Osteoblast (primary cell): ENCODE results near the gene PLXND1. TPM values are rescaled to one million over a fixed set of nuclear protein-coding genes. Genes with fewer than 3 reads are reported as not detected.
A peak's percentile ranks its signal among the peaks of the same experiment; 100 is the strongest.

Source experiments
- DNase-seq: peaks from one replicate; pipeline ENCODE4 v3.0.0; 2011; ENCODE audit warnings: low spot score, mixed read lengths; ENCODE audit not compliant: insufficient read length; ENCODE audit errors: missing footprints
- H2AFZ ChIP-seq: 2 replicates; pipeline ENCODE4 v1.6.0; 2011; ENCODE audit warnings: mild to moderate bottlenecking, low read length
- H3K27ac ChIP-seq: 2 replicates; pipeline ENCODE4 v1.5.1; 2011; ENCODE audit warnings: mild to moderate bottlenecking, low read depth, low read length, moderate library complexity
- H3K27me3 ChIP-seq: 2 replicates; pipeline ENCODE4 v1.6.0; 2012; ENCODE audit warnings: mild to moderate bottlenecking, control low read depth, inconsistent platforms, low read length, moderate library complexity; ENCODE audit not compliant: insufficient read depth
- H3K36me3 ChIP-seq: 2 replicates; pipeline ENCODE4 v1.5.1; 2011; ENCODE audit warnings: mild to moderate bottlenecking, low read length, control low read depth, moderate library complexity; ENCODE audit not compliant: insufficient read depth
- H3K4me1 ChIP-seq: 2 replicates; pipeline ENCODE4 v1.5.1; 2011; ENCODE audit warnings: mild to moderate bottlenecking, low read length, control low read depth, moderate library complexity; ENCODE audit not compliant: insufficient read depth
- H3K4me2 ChIP-seq: 2 replicates; pipeline ENCODE4 v1.6.0; 2011; ENCODE audit warnings: mild to moderate bottlenecking, low read length; ENCODE audit not compliant: insufficient read depth
- H3K4me3 ChIP-seq: fragments of 200-600 bp; sonication (generic); 3 replicates; pipeline ENCODE4 v1.5.1; 2012; ENCODE audit warnings: mild to moderate bottlenecking, low read length, inconsistent platforms; ENCODE audit not compliant: insufficient read depth
- H3K79me2 ChIP-seq: 2 replicates; pipeline ENCODE4 v1.6.0; 2012; ENCODE audit warnings: mild to moderate bottlenecking, low read length, control low read depth, inconsistent platforms; ENCODE audit not compliant: insufficient read depth
- H3K9me3 ChIP-seq: 2 replicates; pipeline ENCODE4 v1.5.1; 2011; ENCODE audit warnings: low read depth, low read length, control low read depth
- H4K20me1 ChIP-seq: 2 replicates; pipeline ENCODE4 v1.6.0; 2012; ENCODE audit warnings: mild to moderate bottlenecking, low read length, control low read depth; ENCODE audit not compliant: insufficient read depth
- total RNA-seq: library from RNA; depleted of rRNA; stranded (reverse); fragments of >200 nt; gene quantifications from 2 replicates; pipeline ENCODE4 v1.2.3, GENCODE V29; 2012
- TF ChIP-seq, protein P1 (sequence below): IDR thresholded peaks from 2 replicates; pipeline ENCODE4 v1.5.1; 2011; ENCODE audit warnings: mild to moderate bottlenecking, low read depth, low read length, moderate library complexity; ENCODE audit errors: extremely low read depth

PLXND1 gene
- total RNA-seq, 1 donor, result 134 TPM

DNA sequence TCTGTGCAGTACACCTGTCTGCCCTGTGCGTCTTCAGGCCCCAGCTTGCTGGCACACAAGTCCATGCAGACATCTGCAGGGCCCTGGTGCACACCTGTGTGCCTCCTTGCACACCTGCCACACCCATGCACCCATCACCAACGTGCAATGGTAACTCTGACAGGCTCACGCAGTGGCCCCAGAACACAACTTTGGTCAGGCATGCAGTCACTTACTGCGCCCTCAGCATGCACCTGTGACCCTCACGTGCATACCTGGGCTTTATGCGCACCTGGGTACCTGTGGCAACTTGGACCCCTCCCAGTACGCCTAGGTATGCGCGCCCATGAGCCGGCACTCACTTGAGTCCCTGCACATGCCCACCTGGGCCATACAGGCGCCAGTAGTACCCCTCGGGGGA, 1.7 kb downstream of the PLXND1 start:
- peaks cover 58% of the 10 kb centered on the region for H3K4me1 ChIP-seq
- no peak for DNase-seq
- no peaks in the 10 kb centered on the region for H3K27me3 ChIP-seq
- TF ChIP-seq, protein P1, sequence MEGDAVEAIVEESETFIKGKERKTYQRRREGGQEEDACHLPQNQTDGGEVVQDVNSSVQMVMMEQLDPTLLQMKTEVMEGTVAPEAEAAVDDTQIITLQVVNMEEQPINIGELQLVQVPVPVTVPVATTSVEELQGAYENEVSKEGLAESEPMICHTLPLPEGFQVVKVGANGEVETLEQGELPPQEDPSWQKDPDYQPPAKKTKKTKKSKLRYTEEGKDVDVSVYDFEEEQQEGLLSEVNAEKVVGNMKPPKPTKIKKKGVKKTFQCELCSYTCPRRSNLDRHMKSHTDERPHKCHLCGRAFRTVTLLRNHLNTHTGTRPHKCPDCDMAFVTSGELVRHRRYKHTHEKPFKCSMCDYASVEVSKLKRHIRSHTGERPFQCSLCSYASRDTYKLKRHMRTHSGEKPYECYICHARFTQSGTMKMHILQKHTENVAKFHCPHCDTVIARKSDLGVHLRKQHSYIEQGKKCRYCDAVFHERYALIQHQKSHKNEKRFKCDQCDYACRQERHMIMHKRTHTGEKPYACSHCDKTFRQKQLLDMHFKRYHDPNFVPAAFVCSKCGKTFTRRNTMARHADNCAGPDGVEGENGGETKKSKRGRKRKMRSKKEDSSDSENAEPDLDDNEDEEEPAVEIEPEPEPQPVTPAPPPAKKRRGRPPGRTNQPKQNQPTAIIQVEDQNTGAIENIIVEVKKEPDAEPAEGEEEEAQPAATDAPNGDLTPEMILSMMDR, result no peak
- peaks cover 65% of the 10 kb centered on the region for H3K79me2 ChIP-seq
- no peaks in the 10 kb centered on the region for H3K36me3 ChIP-seq
- no peaks in the 10 kb centered on the region for H3K9me3 ChIP-seq
- no peak overlapping the region for H2AFZ ChIP-seq
- H3K4me3 ChIP-seq, result peak overlapping the region; percentile 79
- peaks cover 50% of the 10 kb centered on the region for H4K20me1 ChIP-seq
- H3K27ac ChIP-seq, result peak overlapping the region; percentile 93
- peak overlapping the region; percentile 99 for H3K4me2 ChIP-seq

DNA sequence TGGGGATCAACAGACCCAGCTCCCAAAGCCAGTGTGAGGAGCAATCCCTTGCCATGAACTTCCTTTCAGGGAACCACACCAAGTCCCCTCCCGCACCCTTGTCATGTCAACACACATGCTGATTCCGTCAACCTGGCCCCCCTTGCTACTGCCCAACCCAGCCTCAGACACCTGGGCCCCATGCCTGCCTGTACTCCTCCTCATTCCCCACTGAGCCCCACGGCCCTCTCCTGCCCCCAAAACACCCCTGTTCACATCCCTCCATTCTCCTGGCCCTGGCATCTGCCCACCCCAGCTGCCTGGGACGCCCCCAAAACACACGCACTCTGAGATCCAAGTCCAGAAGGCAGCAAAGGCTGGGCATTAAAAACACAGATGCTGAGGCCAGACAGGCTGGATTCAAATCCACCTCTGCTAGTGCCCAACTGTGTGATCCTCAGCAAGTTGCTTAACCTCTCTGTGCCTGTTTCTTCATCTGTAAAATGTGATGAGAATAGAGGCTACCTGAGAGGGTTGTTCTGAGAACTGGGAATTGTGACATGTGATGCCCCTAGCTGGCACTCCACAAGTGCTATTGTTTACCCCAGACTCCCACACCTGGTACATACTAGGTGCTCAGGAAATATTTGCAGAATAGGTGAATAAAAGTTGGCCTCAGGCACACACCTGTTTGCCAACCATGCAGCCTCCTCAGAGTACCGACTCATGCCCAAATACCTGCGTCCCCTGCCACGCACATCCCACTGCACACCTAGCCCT, 2.3 kb downstream of the PLXND1 start:
- H3K4me1 ChIP-seq, result peaks cover 58% of the 10 kb centered on the region
- peak overlapping the region; percentile 99 for H3K4me2 ChIP-seq
- H3K4me3 ChIP-seq, result peak overlapping the region; percentile 79
- TF ChIP-seq, protein P1, result no peak
- H4K20me1 ChIP-seq, result peaks cover 55% of the 10 kb centered on the region
- no peaks in the 10 kb centered on the region for H3K36me3 ChIP-seq
- H3K79me2 ChIP-seq, result peaks cover 71% of the 10 kb centered on the region
- H3K9me3 ChIP-seq, result no peaks in the 10 kb centered on the region
- peak overlapping the region; percentile 93 for H3K27ac ChIP-seq
- H3K27me3 ChIP-seq, result no peaks in the 10 kb centered on the region
- no peak for DNase-seq
- no peak overlapping the region for H2AFZ ChIP-seq

DNA sequence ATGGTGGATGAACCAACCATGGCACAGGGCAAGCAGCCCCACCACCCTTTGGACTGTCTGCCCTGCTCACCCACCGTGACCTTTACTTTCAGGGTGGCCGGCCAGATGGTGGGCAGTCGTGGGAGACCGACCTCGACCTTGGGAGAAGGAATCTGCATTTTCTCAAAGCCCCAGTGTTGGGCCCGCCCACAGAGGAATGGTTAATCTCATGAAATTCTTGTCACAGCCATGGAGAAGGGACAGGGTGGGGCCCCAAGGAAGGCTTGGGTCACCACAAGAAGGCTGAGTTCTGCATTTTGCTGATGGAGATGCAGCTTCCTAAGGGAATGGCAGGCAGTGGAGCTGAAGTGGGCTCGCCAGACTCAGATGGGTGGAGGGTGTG, 2.9 kb downstream of the PLXND1 start:
- Histone ChIP-seq H2AFZ (no peak overlapping the region), H3K27me3 (no peaks in the 10 kb centered on the region), H3K4me2 (peak overlapping the region; percentile 99), H3K27ac (peak overlapping the region; percentile 93), H3K9me3 (no peaks in the 10 kb centered on the region), H3K4me1 (peaks cover 58% of the 10 kb centered on the region), H3K79me2 (peaks cover 77% of the 10 kb centered on the region), H4K20me1 (peaks cover 55% of the 10 kb centered on the region), H3K36me3 (no peaks in the 10 kb centered on the region), H3K4me3 (peak overlapping the region; percentile 79)
- TF ChIP-seq, protein P1, result no peak
- DNase-seq, result no peak

DNA sequence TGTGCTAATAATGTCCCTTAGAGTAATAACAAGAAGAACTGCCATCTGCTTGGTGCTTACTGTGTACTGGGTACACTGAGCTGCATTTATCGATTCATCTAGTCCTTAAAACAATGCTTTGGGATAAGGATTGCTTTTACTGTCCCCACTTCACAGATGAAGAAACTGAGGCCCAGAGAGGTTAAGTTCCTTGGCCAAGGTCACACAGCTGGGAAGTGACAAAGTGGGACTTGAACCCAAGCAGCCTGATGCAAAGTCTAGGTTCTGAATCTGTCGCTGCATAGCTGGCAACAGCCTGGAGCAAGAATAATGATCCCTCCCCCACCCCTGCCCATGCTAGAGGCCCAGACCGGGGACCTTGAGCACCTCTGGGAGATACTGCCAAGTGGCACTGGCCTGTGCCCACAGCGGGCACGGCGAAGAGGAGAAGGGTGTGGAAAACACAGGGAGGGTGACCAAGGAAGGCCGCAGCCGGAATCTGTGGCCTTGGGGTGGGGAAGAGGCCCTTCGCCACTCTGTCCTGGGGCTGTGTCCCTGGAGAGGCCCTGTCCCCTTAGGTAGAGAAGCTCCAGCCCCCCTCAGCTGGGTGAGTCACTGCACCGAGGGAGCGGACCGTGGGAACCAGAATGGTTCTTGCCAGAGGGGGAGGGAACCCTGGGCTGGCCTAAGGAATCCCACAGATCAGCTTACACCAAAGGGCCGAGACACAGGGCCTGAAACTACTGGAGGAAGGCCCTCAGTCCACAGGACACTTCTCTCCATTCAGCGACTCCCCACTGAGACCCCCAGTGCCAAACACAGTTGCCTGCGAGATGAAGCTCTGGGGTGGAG, 3.5 kb downstream of the PLXND1 start:
- no peaks in the 10 kb centered on the region for H3K9me3 ChIP-seq
- peak overlapping the region; percentile 79 for H3K4me3 ChIP-seq
- TF ChIP-seq, protein P1, result no peak
- no peaks in the 10 kb centered on the region for H3K36me3 ChIP-seq
- peak overlapping the region; percentile 93 for H3K27ac ChIP-seq
- no peaks in the 10 kb centered on the region for H3K27me3 ChIP-seq
- H3K79me2 ChIP-seq, result peaks cover 83% of the 10 kb centered on the region
- peak overlapping the region; percentile 99 for H3K4me2 ChIP-seq
- no peak overlapping the region for H2AFZ ChIP-seq
- peaks cover 63% of the 10 kb centered on the region for H3K4me1 ChIP-seq
- H4K20me1 ChIP-seq, result peaks cover 55% of the 10 kb centered on the region
- peak; percentile 100 for DNase-seq
